Measurements from ENCODE around the gene PTCHD4. TPM values are rescaled to one million over a fixed set of nuclear protein-coding genes. Genes with fewer than 3 reads are reported as not detected.
"Not testable (repeated sequence)": the region's sequence is repeated elsewhere in the genome, so short reads cannot be mapped to it uniquely, and the experiment has no call there.

The PTCHD4 gene
- total RNA-seq, 1 donor from 2014 or later: 11.4 TPM

DNA sequence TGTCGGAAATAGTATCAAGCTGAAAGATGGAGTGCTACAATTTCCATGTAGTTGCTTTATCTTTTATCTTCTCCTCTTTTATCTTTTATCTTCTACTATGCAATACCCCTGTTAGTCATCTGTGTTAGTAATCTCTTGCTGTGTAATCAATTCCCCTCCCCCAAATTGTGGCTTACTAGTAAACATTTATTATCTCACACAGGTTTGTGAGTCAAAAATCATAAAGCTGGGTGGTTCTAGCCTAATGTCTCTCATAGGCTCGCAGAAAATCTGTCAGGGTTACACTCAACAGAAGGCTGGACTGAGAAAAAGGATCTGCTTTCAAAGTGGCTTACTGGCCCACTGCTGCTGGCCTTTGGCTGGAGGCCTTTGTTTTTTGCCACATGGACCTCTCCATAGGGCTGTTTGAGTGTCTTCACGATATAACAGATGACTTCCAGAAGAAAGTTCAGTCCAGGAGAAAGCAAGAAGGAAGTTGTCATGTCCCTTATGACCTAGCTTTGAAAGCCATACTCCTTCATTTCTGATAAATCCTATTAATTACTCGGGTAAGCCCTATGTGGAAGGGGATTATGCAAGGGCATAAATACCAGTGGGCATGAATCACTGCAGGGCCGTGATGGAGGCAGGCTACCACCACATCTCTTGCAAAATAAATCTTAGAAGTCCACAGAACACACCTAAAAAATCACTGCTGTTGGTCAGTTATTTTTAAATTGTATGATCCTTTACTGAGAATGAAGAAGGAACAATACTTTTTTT, 24.5 kb upstream of the PTCHD4 start:
- DNase-seq (ENCODE audit: low read depth) (peak; percentile 87), FAIRE-seq (no peak)
- Mint-ChIP-seq H3K4me3 (ENCODE audit: unreplicated experiment) (no peak overlapping the region), H3K36me3 (ENCODE audit: low read depth, unreplicated experiment) (no peaks in the 10 kb centered on the region), H3K4me1 (ENCODE audit: low read depth, unreplicated experiment) (peaks cover 3% of the 10 kb centered on the region), H3K27ac (ENCODE audit: unreplicated experiment) (no peak overlapping the region), H3K27me3 (ENCODE audit: low read depth, unreplicated experiment) (no peaks in the 10 kb centered on the region), H3K9me3 (ENCODE audit: unreplicated experiment) (no peaks in the 10 kb centered on the region)
- Histone ChIP-seq H3K79me2 (ENCODE audit: insufficient read depth, low read length) (no peaks in the 10 kb centered on the region), H3K9ac (ENCODE audit: low read length) (no peak overlapping the region), H3K27me3 (ENCODE audit: insufficient read depth, low read length) (no peaks in the 10 kb centered on the region), H3K4me1 (ENCODE audit: insufficient read depth, low read length) (no peaks in the 10 kb centered on the region), H3K36me3 (ENCODE audit: insufficient read depth, low read length) (no peaks in the 10 kb centered on the region), H3K4me3 (ENCODE audit: insufficient read depth, low read depth, low read length) (no peak overlapping the region), H4K20me1 (ENCODE audit: insufficient read depth, low read length) (no peaks in the 10 kb centered on the region), H3K9me3 (ENCODE audit: insufficient read depth, low read depth, low read length) (no peaks in the 10 kb centered on the region), H3K27ac (ENCODE audit: low read depth, low read length) (no peak overlapping the region), H2AFZ (ENCODE audit: low read depth, low read length) (no peak overlapping the region), H3K4me2 (ENCODE audit: low read length) (no peak overlapping the region)
- TF ChIP-seq, protein P1, sequence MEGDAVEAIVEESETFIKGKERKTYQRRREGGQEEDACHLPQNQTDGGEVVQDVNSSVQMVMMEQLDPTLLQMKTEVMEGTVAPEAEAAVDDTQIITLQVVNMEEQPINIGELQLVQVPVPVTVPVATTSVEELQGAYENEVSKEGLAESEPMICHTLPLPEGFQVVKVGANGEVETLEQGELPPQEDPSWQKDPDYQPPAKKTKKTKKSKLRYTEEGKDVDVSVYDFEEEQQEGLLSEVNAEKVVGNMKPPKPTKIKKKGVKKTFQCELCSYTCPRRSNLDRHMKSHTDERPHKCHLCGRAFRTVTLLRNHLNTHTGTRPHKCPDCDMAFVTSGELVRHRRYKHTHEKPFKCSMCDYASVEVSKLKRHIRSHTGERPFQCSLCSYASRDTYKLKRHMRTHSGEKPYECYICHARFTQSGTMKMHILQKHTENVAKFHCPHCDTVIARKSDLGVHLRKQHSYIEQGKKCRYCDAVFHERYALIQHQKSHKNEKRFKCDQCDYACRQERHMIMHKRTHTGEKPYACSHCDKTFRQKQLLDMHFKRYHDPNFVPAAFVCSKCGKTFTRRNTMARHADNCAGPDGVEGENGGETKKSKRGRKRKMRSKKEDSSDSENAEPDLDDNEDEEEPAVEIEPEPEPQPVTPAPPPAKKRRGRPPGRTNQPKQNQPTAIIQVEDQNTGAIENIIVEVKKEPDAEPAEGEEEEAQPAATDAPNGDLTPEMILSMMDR (IDR thresholded peaks at IDR 0.05; ENCODE audit: insufficient read depth, low read depth, low read length): no peak
- TF ChIP-seq EZH2 (IDR thresholded peaks at IDR 0.05; ENCODE audit: insufficient read depth, low read length): no peak

DNA sequence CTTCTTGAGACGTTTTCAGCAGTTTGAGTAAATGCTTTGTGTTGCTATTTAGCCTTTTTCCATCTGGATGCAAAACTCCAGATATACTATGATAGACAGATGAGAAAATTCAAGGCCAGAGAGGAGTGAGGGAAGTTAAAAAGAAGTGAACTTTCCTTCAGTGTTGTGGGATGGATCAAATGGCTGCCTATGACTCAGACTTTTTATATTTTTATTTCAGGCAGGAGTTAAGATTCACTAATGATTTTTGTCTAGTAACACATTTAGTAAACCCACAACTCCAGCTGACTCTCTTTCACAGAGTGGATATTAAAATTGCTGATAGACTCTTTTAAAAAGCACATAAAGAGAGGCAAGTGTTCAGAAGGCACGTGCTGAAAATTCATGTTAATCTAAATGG, 23.2 kb upstream of the PTCHD4 start:
- DNase-seq (ENCODE audit: low read depth) (no peak), FAIRE-seq (no peak)
- H3K36me3 ChIP-seq (ENCODE audit: insufficient read depth, low read length): no peaks in the 10 kb centered on the region
- H2AFZ ChIP-seq (ENCODE audit: low read depth, low read length): no peak overlapping the region
- no peak overlapping the region for H3K27ac ChIP-seq (ENCODE audit: low read depth, low read length)
- H3K36me3 Mint-ChIP-seq (ENCODE audit: low read depth, unreplicated experiment): no peaks in the 10 kb centered on the region
- H3K79me2 ChIP-seq (ENCODE audit: insufficient read depth, low read length): no peaks in the 10 kb centered on the region
- H3K4me1 ChIP-seq (ENCODE audit: insufficient read depth, low read length): no peaks in the 10 kb centered on the region
- H3K9me3 Mint-ChIP-seq (ENCODE audit: unreplicated experiment): no peaks in the 10 kb centered on the region
- no peak overlapping the region for H3K4me2 ChIP-seq (ENCODE audit: low read length)
- H3K4me3 Mint-ChIP-seq (ENCODE audit: unreplicated experiment): no peak overlapping the region
- no peaks in the 10 kb centered on the region for H3K27me3 Mint-ChIP-seq (ENCODE audit: low read depth, unreplicated experiment)
- H3K27me3 ChIP-seq (ENCODE audit: insufficient read depth, low read length): no peaks in the 10 kb centered on the region
- no peak overlapping the region for H3K27ac Mint-ChIP-seq (ENCODE audit: unreplicated experiment)
- no peak overlapping the region for H3K9ac ChIP-seq (ENCODE audit: low read length)
- H3K4me3 ChIP-seq (ENCODE audit: insufficient read depth, low read depth, low read length): no peak overlapping the region
- no peaks in the 10 kb centered on the region for H3K9me3 ChIP-seq (ENCODE audit: insufficient read depth, low read depth, low read length)
- TF ChIP-seq EZH2 (IDR thresholded peaks at IDR 0.05; ENCODE audit: insufficient read depth, low read length): no peak
- TF ChIP-seq, protein P1 (IDR thresholded peaks at IDR 0.05; ENCODE audit: insufficient read depth, low read depth, low read length): no peak
- peaks cover 3% of the 10 kb centered on the region for H3K4me1 Mint-ChIP-seq (ENCODE audit: low read depth, unreplicated experiment)
- H4K20me1 ChIP-seq (ENCODE audit: insufficient read depth, low read length): no peaks in the 10 kb centered on the region

DNA sequence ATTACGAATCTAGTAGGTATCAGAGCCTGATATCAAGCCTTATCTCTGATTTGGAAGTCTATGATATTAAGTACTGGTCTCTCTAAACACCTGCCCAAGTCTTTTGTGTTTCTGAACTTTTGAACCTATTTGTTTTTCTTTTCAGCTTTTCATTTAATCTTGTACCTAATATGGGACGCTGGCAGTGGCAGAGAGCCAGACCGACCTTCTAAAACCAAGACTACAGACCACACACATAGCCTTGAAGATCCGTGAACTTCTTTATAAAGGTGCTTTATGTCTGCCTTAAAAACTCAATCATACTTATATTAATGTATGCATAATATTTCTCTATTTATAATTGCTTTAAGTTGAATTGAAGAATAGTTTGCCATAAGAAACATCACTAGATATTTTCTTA, 12.6 kb upstream of the PTCHD4 start:
- Mint-ChIP-seq H3K36me3 (ENCODE audit: low read depth, unreplicated experiment) (no peaks in the 10 kb centered on the region), H3K4me1 (ENCODE audit: low read depth, unreplicated experiment) (no peaks in the 10 kb centered on the region), H3K9me3 (ENCODE audit: unreplicated experiment) (no peaks in the 10 kb centered on the region), H3K4me3 (ENCODE audit: unreplicated experiment) (no peak overlapping the region), H3K27ac (ENCODE audit: unreplicated experiment) (no peak overlapping the region), H3K27me3 (ENCODE audit: low read depth, unreplicated experiment) (no peaks in the 10 kb centered on the region)
- Histone ChIP-seq H3K9ac (ENCODE audit: low read length) (no peak overlapping the region), H3K4me1 (ENCODE audit: insufficient read depth, low read length) (no peaks in the 10 kb centered on the region), H4K20me1 (ENCODE audit: insufficient read depth, low read length) (no peaks in the 10 kb centered on the region), H3K36me3 (ENCODE audit: insufficient read depth, low read length) (no peaks in the 10 kb centered on the region), H3K27me3 (ENCODE audit: insufficient read depth, low read length) (no peaks in the 10 kb centered on the region), H3K27ac (ENCODE audit: low read depth, low read length) (no peak overlapping the region), H3K4me2 (ENCODE audit: low read length) (no peak overlapping the region), H3K4me3 (ENCODE audit: insufficient read depth, low read depth, low read length) (no peak overlapping the region), H3K79me2 (ENCODE audit: insufficient read depth, low read length) (no peaks in the 10 kb centered on the region), H2AFZ (ENCODE audit: low read depth, low read length) (no peak overlapping the region), H3K9me3 (ENCODE audit: insufficient read depth, low read depth, low read length) (no peaks in the 10 kb centered on the region)
- DNase-seq (ENCODE audit: low read depth) (no peak), FAIRE-seq (no peak)
- TF ChIP-seq EZH2 (IDR thresholded peaks at IDR 0.05; ENCODE audit: insufficient read depth, low read length): no peak
- TF ChIP-seq, protein P1 (IDR thresholded peaks at IDR 0.05; ENCODE audit: insufficient read depth, low read depth, low read length): no peak

DNA sequence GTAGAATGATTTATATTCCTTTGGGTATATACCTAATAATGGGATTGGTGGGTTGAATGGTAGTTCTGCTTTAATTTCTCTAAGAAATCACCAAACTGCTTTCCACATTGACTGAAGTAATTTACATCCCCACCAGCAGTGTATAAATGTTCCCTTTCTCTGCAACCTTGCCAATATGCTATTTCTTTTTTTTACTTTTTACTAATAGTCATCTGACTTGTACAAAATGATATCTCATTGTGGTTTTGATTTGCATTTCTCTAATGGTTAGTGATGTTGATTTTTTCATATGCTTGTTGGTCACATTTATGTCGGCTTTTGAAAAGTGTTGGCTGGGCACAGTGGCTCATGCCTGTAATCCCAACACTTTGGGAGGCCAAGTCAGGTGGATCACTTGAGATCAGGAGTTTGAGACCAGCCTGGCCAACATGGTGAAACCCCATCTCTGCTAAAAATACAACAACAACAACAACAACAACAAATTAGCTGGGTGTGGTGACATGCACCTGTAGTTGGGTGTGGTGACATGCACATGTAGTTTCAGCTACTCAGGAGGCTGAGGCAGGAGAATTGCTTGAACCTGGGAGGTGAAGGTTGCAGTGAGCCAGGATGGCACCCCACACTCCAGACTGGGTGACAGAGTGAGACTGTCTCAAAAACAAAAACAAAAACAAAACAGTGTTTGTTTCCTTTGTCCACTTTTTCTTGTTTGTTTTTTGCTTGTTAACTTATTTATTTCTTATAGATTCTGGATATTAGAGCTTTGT, 11.2 kb upstream of the PTCHD4 start:
- H3K9me3 Mint-ChIP-seq (ENCODE audit: unreplicated experiment): not testable (repeated sequence)

More for the DNA sequence above, 11.2 kb upstream of the PTCHD4 start:
- H3K79me2 ChIP-seq (ENCODE audit: insufficient read depth, low read length); H3K36me3 Mint-ChIP-seq (ENCODE audit: low read depth, unreplicated experiment); H3K4me3 ChIP-seq (ENCODE audit: insufficient read depth, low read depth, low read length); H3K9ac ChIP-seq (ENCODE audit: low read length); FAIRE-seq; H3K27ac ChIP-seq (ENCODE audit: low read depth, low read length); H3K4me3 Mint-ChIP-seq (ENCODE audit: unreplicated experiment); H3K27me3 ChIP-seq (ENCODE audit: insufficient read depth, low read length); H3K27ac Mint-ChIP-seq (ENCODE audit: unreplicated experiment); DNase-seq (ENCODE audit: low read depth); H3K4me2 ChIP-seq (ENCODE audit: low read length); H3K4me1 ChIP-seq (ENCODE audit: insufficient read depth, low read length); H3K27me3 Mint-ChIP-seq (ENCODE audit: low read depth, unreplicated experiment); H2AFZ ChIP-seq (ENCODE audit: low read depth, low read length); H3K36me3 ChIP-seq (ENCODE audit: insufficient read depth, low read length); H4K20me1 ChIP-seq (ENCODE audit: insufficient read depth, low read length); H3K9me3 ChIP-seq (ENCODE audit: insufficient read depth, low read depth, low read length); H3K4me1 Mint-ChIP-seq (ENCODE audit: low read depth, unreplicated experiment): not testable (repeated sequence)
